ENCODE results near the gene SIAH2.

- no peak for TF ChIP-seq CTCF (IDR thresholded peaks at IDR 0.05; ENCODE audit: low read length)
- no peak for TF ChIP-seq EZH2 (IDR thresholded peaks at IDR 0.05; ENCODE audit: borderline replicate concordance, low read length)
Measured at GRCh38 chr3:150751781-150752263, 11.1 kb downstream of the SIAH2 start.
